ENCODE results near the gene PPP2R3A. TPM values are rescaled to one million over a fixed set of nuclear protein-coding genes. Genes with fewer than 3 reads are reported as not detected.
A peak's percentile ranks its signal among the peaks of the same experiment; 100 is the strongest.

PPP2R3A gene
- total RNA-seq, 2 donors from 2014 or later = 49.5 to 71.9 TPM

DNA sequence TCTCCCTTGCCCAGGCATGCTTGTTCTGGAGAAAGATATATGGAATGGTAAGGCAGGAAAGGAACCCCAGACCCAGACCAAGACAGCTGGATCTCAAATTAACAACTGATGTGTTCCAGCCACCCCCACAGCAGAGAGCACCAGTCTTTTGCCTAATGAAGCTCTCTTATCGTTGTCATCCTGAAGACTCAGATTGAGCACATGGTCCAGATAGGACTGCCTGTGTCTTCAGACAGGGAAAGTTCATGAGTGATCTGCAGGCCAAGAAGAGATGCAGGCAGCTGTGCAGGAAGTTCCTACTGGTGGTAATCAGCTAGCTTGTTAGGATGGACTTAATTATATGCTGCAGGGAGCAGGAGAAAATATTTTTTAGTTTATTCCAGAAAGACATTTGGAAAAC is 53.3 kb downstream of the PPP2R3A start:
- H3K4me1 ChIP-seq = peaks cover 0 to 12% of the 10 kb centered on the region in 2 donors
- no peaks in the 10 kb centered on the region for H3K27me3 ChIP-seq
- TF ChIP-seq CTCF (IDR thresholded peaks at IDR 0.05) = no peak
- no peaks in the 10 kb centered on the region for H3K9me3 ChIP-seq
- H3K4me3 ChIP-seq = no peak overlapping the region
- DNase-seq (ENCODE audit: low spot score) = no peak
- no peaks in the 10 kb centered on the region for H3K36me3 ChIP-seq
- peak overlapping the region in 1 of 2 donors; percentile 59 for H3K27ac ChIP-seq

DNA sequence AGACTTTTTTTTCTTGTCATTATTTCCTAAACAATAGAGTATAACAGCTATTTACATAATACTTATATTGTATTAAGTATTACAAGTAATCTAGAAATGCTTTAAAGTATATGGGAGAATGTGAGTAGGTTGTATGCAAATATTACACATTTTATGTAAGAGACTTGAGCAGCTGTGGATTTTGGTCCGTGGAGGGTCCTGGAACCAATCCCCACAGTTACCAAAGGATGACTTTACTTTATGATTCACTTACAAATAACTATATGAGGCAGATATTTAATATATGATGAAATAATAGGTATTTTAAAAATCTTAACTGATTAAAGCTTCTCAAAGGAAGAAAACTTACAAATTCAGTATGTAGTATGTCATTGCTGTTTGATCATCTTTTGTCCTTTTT is 56.3 kb downstream of the PPP2R3A start:
- Histone ChIP-seq H3K4me1 (peaks cover 0 to 12% of the 10 kb centered on the region in 2 donors), H3K9me3 (no peaks in the 10 kb centered on the region), H3K27ac (peak overlapping the region in 1 of 2 donors; percentile 90), H3K4me3 (no peak overlapping the region), H3K36me3 (no peaks in the 10 kb centered on the region), H3K27me3 (no peaks in the 10 kb centered on the region)
- DNase-seq (ENCODE audit: low spot score) = no peak
- no peak for TF ChIP-seq CTCF (IDR thresholded peaks at IDR 0.05)

DNA sequence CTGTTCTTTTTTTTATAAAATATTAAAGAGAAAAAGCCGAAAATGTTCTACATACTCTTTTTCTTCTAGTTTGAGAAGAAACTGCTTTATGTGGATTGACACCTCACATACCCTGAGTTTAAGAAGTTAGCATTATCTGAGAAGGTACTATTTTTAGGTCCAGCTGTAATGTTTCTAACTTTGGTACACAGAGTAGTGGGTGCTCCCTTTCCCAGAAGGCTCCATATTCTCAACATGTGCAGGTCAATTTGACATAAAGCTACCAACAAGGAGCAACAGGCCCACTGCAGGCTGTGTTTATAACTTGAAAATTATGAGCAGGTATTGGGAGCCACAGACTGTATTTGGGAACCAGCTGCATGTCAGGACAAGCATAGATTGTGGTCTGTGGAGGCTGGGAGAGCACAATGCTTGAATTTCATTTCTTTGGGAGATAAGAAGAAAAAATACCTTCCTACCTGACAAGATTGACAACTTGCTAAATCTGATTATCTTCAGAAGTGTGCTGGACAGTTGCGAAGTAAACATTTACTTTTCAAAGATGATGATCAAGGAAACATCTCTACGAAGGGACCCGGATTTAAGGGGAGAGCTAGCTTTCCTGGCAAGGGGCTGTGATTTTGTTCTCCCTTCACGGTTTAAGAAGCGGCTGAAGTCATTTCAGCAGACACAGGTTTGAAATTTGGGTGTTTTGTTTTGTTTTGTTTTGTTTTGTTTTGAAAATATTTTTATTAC is 57.2 kb downstream of the PPP2R3A start:
- no peak for TF ChIP-seq CTCF (IDR thresholded peaks at IDR 0.05)
- Histone ChIP-seq H3K4me3 (peak overlapping the region; percentile 41), H3K4me1 (peaks cover 0 to 12% of the 10 kb centered on the region in 2 donors), H3K9me3 (no peaks in the 10 kb centered on the region), H3K36me3 (peaks cover under 1% of the 10 kb centered on the region), H3K27ac (peak overlapping the region; percentile 68 to 90), H3K27me3 (no peaks in the 10 kb centered on the region)
- no peak for DNase-seq (ENCODE audit: low spot score)

DNA sequence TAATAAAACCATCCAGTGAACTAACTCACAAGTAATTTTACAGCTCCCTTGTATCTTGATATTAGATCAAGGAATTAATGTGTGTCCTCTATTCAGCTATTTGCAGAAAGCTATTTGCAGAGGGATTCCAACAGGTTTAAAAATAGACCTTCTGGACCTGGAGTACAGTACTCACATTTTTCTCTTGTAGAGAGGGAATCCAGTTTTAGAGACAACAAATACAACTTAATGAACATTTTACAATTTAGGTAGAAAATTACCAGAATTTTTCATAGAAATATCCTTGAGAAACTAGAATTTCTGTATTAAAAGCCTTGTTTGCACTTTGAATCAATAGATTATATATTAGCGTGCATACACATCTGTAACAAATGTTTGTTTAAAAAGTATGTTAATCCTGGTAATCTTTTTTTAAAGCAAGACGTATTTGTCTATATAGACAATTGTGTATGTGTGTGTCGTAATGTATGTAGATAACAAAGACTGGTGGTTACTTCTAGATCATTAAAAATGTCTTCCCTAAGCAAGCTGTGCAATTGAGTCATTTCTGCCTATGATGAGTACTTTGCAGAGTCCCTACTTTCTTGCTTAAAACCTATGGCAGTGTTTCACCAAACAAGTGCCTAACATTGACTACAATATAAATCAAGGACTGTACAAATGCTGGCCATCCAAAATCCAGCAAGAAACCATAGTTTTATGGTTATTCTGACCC is 57.9 kb downstream of the PPP2R3A start:
- DNase-seq (ENCODE audit: low spot score) = no peak
- Histone ChIP-seq H3K4me1 (peaks cover 0 to 8% of the 10 kb centered on the region in 2 donors), H3K27me3 (no peaks in the 10 kb centered on the region), H3K36me3 (peaks cover 8% of the 10 kb centered on the region), H3K27ac (peak overlapping the region; percentile 68 to 90), H3K9me3 (no peaks in the 10 kb centered on the region), H3K4me3 (peak overlapping the region; percentile 41)
- TF ChIP-seq CTCF (IDR thresholded peaks at IDR 0.05) = no peak

GRCh38 chr3:136036306-136036705 is 70.8 kb downstream of the PPP2R3A start:
- Histone ChIP-seq H3K27ac (no peak overlapping the region), H3K9me3 (peaks cover 0 to 6% of the 10 kb centered on the region in 2 donors), H3K36me3 (peaks cover 8% of the 10 kb centered on the region)

More at GRCh38 chr3:136036306-136036705, 70.8 kb downstream of the PPP2R3A start:
- no peak for TF ChIP-seq CTCF (IDR thresholded peaks at IDR 0.05)
- Histone ChIP-seq H3K27me3 (no peaks in the 10 kb centered on the region), H3K4me3 (no peak overlapping the region), H3K4me1 (no peaks in the 10 kb centered on the region)
- no peak for DNase-seq (ENCODE audit: low spot score)

Measured in right atrium auricular region (tissue), 2 donors.